Thyroid gland (tissue), 4 donors: Measurements from ENCODE around the gene C5orf46.

ENCODE experiments used
- CTCF ChIP-seq, 6 experiments: fragments of 200-600 bp in 3 of 6; fragments of 450-650 bp in 3 of 6; sonication (generic) in 3 of 6; IDR thresholded peaks; one replicate each; pipeline ENCODE4 v1.5.1; 2016 to 2019; ENCODE audit warnings: antibody characterized with exemption in 6 of 6, mild to moderate bottlenecking in 2 of 6, inconsistent platforms in 1 of 6, moderate library complexity in 1 of 6
- POLR2A ChIP-seq, 2 donors: fragments of 450-650 bp; IDR thresholded peaks; one replicate each; pipeline ENCODE4 v1.6.1; 2017; ENCODE audit warnings: antibody characterized with exemption in 2 of 2, mild to moderate bottlenecking in 2 of 2, moderate library complexity in 1 of 2

- no peak for TF ChIP-seq CTCF (IDR thresholded peaks at IDR 0.05)
- no peak for TF ChIP-seq POLR2A (IDR thresholded peaks at IDR 0.05)
These were observed 12.5 kb downstream of the C5orf46 start for GRCh38 chr5:147893820-147894219.
